HG03521 (cell line): ENCODE data around the gene ARHGAP15.

Source experiments
- ATAC-seq: cut with Tn5 transposase; IDR thresholded peaks from one replicate; pipeline ENCODE4 v1.9.1; 2021; ENCODE audit warnings: mild to moderate bottlenecking, moderate library complexity; ENCODE audit not compliant: unreplicated experiment

ARHGAP15 gene

GRCh38 chr2:143787674-143788073 is 658.5 kb downstream of the ARHGAP15 start:
- no peak for ATAC-seq

- no peak for ATAC-seq
Observed at GRCh38 chr2:143792602-143793001, 663.4 kb downstream of the ARHGAP15 start.

GRCh38 chr2:143793381-143793780 is 664.2 kb downstream of the ARHGAP15 start:
- ATAC-seq = no peak

GRCh38 chr2:143796051-143796450 is 666.8 kb downstream of the ARHGAP15 start:
- no peak for ATAC-seq

- no peak for ATAC-seq
Observed at GRCh38 chr2:143801561-143801960, 672.3 kb downstream of the ARHGAP15 start.

GRCh38 chr2:143802242-143802641 is 673.0 kb downstream of the ARHGAP15 start:
- no peak for ATAC-seq

GRCh38 chr2:143802871-143803650 is 673.8 kb downstream of the ARHGAP15 start:
- peak; percentile 79 for ATAC-seq

- no peak for ATAC-seq
Observed at GRCh38 chr2:143803936-143804335, 674.7 kb downstream of the ARHGAP15 start.

GRCh38 chr2:143805666-143806065 is 676.4 kb downstream of the ARHGAP15 start:
- ATAC-seq = no peak

GRCh38 chr2:143807192-143807591 is 678.0 kb downstream of the ARHGAP15 start:
- no peak for ATAC-seq

- ATAC-seq = no peak
Observed at GRCh38 chr2:143807671-143808070, 678.5 kb downstream of the ARHGAP15 start.

GRCh38 chr2:143808166-143808565 is 678.9 kb downstream of the ARHGAP15 start:
- no peak for ATAC-seq

- ATAC-seq = no peak
Observed at GRCh38 chr2:143815082-143815481, 685.9 kb downstream of the ARHGAP15 start.

GRCh38 chr2:143816916-143817315 is 687.7 kb downstream of the ARHGAP15 start:
- ATAC-seq = no peak
